ENCODE results near the gene CATSPER1. TPM values are rescaled to one million over a fixed set of nuclear protein-coding genes. Genes with fewer than 3 reads are reported as not detected.

CATSPER1 gene
- polyA plus RNA-seq, 1 of the 3 experiments (the other 2 are of a cell fraction) = 2.2 TPM

GRCh38 chr11:66007201-66007634, 19.1 kb downstream of the CATSPER1 start (continued):
- TF ChIP-seq NRF1 (IDR thresholded peaks at IDR 0.05; ENCODE audit: low read depth, low read length) = no peak

GRCh38 chr11:66006891-66007176, 19.4 kb downstream of the CATSPER1 start:
- H3K4me2 ChIP-seq = no peak overlapping the region
- ChIA-PET CTCF (interaction anchor here (1.9 kb wide), 1 partner anchor 16 kb away, joined by 8 read pairs; no protein-coding TSS in a partner anchor), POLR2A (interaction anchor here (1.0 kb wide), 1 partner anchor 28 kb away, joined by 3 read pairs; no protein-coding TSS in a partner anchor)
- peak; percentile 17 for DNase-seq
- H3K27ac ChIP-seq (ENCODE audit: low read depth in 2 of 2, low read length in 1 of 2) = no peak overlapping the region
- TF ChIP-seq, protein P1, sequence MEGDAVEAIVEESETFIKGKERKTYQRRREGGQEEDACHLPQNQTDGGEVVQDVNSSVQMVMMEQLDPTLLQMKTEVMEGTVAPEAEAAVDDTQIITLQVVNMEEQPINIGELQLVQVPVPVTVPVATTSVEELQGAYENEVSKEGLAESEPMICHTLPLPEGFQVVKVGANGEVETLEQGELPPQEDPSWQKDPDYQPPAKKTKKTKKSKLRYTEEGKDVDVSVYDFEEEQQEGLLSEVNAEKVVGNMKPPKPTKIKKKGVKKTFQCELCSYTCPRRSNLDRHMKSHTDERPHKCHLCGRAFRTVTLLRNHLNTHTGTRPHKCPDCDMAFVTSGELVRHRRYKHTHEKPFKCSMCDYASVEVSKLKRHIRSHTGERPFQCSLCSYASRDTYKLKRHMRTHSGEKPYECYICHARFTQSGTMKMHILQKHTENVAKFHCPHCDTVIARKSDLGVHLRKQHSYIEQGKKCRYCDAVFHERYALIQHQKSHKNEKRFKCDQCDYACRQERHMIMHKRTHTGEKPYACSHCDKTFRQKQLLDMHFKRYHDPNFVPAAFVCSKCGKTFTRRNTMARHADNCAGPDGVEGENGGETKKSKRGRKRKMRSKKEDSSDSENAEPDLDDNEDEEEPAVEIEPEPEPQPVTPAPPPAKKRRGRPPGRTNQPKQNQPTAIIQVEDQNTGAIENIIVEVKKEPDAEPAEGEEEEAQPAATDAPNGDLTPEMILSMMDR (IDR thresholded peaks at IDR 0.05) = no peak
- TF ChIP-seq MEF2A (IDR thresholded peaks at IDR 0.05; ENCODE audit: borderline replicate concordance, low read depth) (no peak), NFIC (IDR thresholded peaks at IDR 0.05; ENCODE audit: borderline replicate concordance) (no peak), MAX (IDR thresholded peaks at IDR 0.05; ENCODE audit: low read depth) (no peak), GABPA (IDR thresholded peaks at IDR 0.05; ENCODE audit: low read depth) (no peak), MXI1 (IDR thresholded peaks at IDR 0.05; ENCODE audit: low read depth, low read length) (no peak), JUND (IDR thresholded peaks at IDR 0.05) (no peak), NRF1 (IDR thresholded peaks at IDR 0.05; ENCODE audit: low read depth, low read length) (no peak), EP300 (IDR thresholded peaks at IDR 0.05; ENCODE audit: borderline replicate concordance in 1 of 2, low read depth in 1 of 2, low read length in 1 of 2) (no peak), RXRA (IDR thresholded peaks at IDR 0.05; ENCODE audit: borderline replicate concordance, low read depth) (no peak)
- no peak overlapping the region for H2AFZ ChIP-seq (ENCODE audit: low read depth)
- H4K20me1 ChIP-seq (ENCODE audit: insufficient read depth) = no peaks in the 10 kb centered on the region
- H3K9me2 ChIP-seq = no peaks in the 10 kb centered on the region
- H3F3A ChIP-seq (replicated peaks; ENCODE audit: insufficient read depth) = peaks cover 42% of the 10 kb centered on the region
- 62% methylated on average over 3 of the region's 4 CpGs for WGBS (ENCODE audit: low lambda C conversion rate)
- H3K79me2 ChIP-seq (ENCODE audit: insufficient read depth) = peaks cover 30% of the 10 kb centered on the region
- no peak overlapping the region for H3K4me3 ChIP-seq (ENCODE audit: low read depth in 2 of 2, low read length in 1 of 2)
- peaks cover 18% of the 10 kb centered on the region in 2 experiments for H3K36me3 ChIP-seq (replicated peaks in 1 of 2; ENCODE audit: control insufficient read depth in 1 of 2, insufficient read depth in 2 of 2, low read length in 1 of 2)
- H3K27me3 ChIP-seq (ENCODE audit: insufficient read depth) = no peaks in the 10 kb centered on the region
- H3K9ac ChIP-seq = no peak overlapping the region
- H3K9me3 ChIP-seq = no peaks in the 10 kb centered on the region
- H3K4me1 ChIP-seq (ENCODE audit: control insufficient read depth in 1 of 2, insufficient read depth in 2 of 2, low read depth in 1 of 2, low read length in 1 of 2) = peaks cover 6 to 10% of the 10 kb centered on the region in 2 experiments; a peak in 2 of 4 replicates

GRCh38 chr11:66006134-66006890, 20.0 kb downstream of the CATSPER1 start:
- TF ChIP-seq FOXM1 (IDR thresholded peaks at IDR 0.05; ENCODE audit: low read depth) (no peak), TCF12 (IDR thresholded peaks at IDR 0.05) (no peak), TEAD4 (IDR thresholded peaks at IDR 0.05; ENCODE audit: borderline replicate concordance, insufficient read depth) (no peak), MAX (IDR thresholded peaks at IDR 0.05; ENCODE audit: low read depth) (no peak)
- TF ChIP-seq, protein P2, sequence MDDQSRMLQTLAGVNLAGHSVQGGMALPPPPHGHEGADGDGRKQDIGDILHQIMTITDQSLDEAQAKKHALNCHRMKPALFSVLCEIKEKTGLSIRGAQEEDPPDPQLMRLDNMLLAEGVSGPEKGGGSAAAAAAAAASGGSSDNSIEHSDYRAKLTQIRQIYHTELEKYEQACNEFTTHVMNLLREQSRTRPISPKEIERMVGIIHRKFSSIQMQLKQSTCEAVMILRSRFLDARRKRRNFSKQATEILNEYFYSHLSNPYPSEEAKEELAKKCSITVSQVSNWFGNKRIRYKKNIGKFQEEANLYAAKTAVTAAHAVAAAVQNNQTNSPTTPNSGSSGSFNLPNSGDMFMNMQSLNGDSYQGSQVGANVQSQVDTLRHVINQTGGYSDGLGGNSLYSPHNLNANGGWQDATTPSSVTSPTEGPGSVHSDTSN (IDR thresholded peaks at IDR 0.05) = no peak
- H3K9me2 ChIP-seq = no peaks in the 10 kb centered on the region
- no peak overlapping the region for H3K27ac ChIP-seq (ENCODE audit: low read depth in 2 of 2, low read length in 1 of 2)
- peaks cover 47% of the 10 kb centered on the region for H3F3A ChIP-seq (replicated peaks; ENCODE audit: insufficient read depth)
- no peaks in the 10 kb centered on the region for H3K27me3 ChIP-seq (ENCODE audit: insufficient read depth)
- H2AFZ ChIP-seq (ENCODE audit: low read depth) = no peak overlapping the region
- no peak overlapping the region for H3K9ac ChIP-seq
- peaks cover 35% of the 10 kb centered on the region for H3K79me2 ChIP-seq (ENCODE audit: insufficient read depth)
- ChIA-PET CTCF (interaction anchor here (1.9 kb wide), 1 partner anchor 16 kb away, joined by 8 read pairs; no protein-coding TSS in a partner anchor), POLR2A (no interaction called here)
- no peaks in the 10 kb centered on the region for H3K9me3 ChIP-seq
- no peak overlapping the region for H3K4me2 ChIP-seq
- H4K20me1 ChIP-seq (ENCODE audit: insufficient read depth) = no peaks in the 10 kb centered on the region
- WGBS (ENCODE audit: low lambda C conversion rate) = 91% methylated on average over 10 of the region's 13 CpGs
- no peak overlapping the region for H3K4me3 ChIP-seq (ENCODE audit: low read depth in 2 of 2, low read length in 1 of 2)
- peaks cover 18% of the 10 kb centered on the region in 2 experiments for H3K36me3 ChIP-seq (replicated peaks in 1 of 2; ENCODE audit: control insufficient read depth in 1 of 2, insufficient read depth in 2 of 2, low read length in 1 of 2)
- peaks cover 1 to 6% of the 10 kb centered on the region in 2 experiments; a peak in 2 of 4 replicates for H3K4me1 ChIP-seq (ENCODE audit: control insufficient read depth in 1 of 2, insufficient read depth in 2 of 2, low read depth in 1 of 2, low read length in 1 of 2)
- no peak for DNase-seq

All from SK-N-SH (cell line).